IPS-NIHi11 (cell line): ENCODE results near the gene SLC16A7.

ENCODE experiments used
- DNase-seq: peaks from one replicate; pipeline ENCODE4 v3.0.0; 2012; ENCODE audit warnings: mixed read lengths, low spot score

SLC16A7 gene

GRCh38 chr12:59624732-59625460 lies 29.1 kb downstream of the SLC16A7 start:
- no peak for DNase-seq

DNA sequence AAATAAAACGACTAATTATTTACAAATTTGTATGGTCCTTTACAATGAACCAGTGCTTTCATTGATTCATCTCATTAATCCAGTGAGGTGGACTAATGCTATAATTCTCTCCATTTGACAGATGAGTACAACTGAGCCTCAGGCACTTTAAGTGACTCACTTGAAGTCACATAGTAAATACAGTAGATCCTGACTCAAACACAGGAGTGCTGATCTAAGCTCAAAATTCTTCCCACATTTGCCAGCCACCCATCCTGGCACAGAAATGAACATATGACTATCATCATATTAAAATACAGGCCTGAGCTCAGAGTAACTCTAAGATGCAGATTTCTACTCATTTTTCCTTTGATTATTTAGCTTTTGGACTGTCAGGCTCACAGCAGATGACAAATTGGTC lies 30.6 kb downstream of the SLC16A7 start:
- DNase-seq = no peak

GRCh38 chr12:59627582-59627981 lies 31.8 kb downstream of the SLC16A7 start:
- no peak for DNase-seq

DNA sequence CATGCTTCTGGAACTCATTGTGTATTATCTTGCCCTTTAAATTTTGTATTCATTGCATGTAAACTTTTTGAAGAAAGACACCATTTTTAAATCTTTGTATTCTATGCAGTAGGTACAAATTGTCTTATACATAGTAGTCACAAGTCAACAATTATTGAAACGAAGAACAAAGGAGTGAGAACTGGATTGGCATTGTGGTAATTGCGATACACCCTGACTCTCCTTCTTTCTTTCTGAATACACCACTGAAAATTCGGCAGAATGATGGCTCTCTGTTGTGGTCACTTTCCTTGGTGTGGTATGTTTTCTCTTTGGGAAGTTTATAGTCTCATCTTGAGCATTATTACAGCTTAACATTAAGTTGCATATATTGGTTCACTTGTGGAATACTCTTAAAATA lies 34.1 kb downstream of the SLC16A7 start:
- DNase-seq = no peak

DNA sequence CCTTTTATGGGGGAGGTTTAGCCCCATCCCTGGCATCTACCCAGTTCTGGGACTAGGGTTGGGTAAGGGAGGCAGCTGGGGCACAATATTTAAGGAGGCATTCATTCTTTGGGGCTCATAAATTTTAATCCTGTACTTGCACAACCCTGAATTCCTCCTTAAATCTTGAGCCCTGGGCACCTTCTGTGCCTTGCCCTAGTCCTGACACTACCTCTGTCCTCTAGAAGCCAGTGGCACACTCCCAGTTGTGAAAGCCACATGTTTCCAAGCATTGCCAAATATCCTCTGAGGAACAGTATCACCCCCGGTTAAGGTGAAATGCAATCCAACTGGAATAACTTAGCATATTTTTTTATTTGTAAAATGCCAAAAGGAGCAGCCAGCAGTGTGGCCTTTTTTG lies 36.6 kb downstream of the SLC16A7 start:
- no peak for DNase-seq

DNA sequence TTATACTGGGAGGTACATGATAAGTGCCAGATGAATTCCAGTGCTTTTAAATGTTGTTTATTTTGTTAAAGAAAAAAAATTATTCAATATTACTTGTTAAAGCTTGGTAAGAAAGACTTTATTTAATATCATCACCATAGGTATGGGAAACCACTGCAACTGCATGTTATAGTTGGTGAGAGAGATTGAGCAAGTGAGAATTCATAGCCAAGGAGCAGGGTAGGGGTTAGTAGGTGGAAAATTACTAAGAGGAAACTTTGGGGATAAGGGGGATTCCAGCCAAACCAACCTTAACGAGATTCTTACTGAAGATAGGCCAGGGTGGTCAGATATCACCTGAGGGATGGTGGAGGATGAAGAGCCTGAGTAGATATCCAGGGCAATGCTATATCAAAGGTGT lies 38.4 kb downstream of the SLC16A7 start:
- no peak for DNase-seq

- DNase-seq = no peak
Observed at GRCh38 chr12:59636945-59637691, 41.3 kb downstream of the SLC16A7 start.

GRCh38 chr12:59637692-59638070 lies 41.9 kb downstream of the SLC16A7 start:
- DNase-seq = no peak

GRCh38 chr12:59643550-59643949 lies 47.7 kb downstream of the SLC16A7 start:
- DNase-seq = no peak

DNA sequence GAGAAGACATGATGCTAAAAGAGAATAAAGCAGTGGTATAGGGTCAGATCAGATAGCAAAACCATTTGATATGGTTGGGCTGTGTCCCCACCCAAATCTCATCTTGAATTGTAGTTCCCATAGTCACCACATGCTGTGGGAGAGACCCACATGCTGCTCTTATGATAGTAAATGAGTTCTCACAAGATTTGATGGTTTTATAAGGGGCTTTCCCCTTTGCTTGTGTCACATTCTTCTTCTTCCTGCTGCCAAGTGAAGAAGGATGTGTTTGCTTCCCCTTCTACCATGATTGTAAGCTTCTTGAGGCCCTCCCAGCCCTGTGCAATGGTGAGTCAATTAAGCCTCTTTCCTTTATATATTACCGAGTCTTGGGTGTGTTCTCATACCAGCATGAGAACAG lies 49.4 kb downstream of the SLC16A7 start:
- DNase-seq = no peak

DNA sequence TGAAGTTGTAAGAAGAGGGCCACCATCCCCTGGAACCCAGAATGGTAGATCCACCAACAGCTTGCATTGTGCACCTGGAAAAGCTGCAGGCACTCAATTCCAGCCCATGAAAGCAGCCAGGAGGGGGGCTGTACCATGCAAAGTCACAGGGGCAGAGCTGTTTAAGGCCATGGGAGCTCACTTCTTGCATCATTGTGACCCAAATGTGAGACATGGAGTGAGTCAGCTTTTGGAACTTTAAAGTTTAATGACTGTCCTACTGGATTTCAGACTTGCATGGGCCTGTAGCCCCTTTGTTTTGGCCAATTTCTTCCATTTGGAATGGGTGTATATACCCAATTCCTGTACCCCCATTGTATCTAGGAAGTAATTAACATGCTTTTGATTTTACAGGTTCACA lies 50.8 kb downstream of the SLC16A7 start:
- no peak for DNase-seq

DNA sequence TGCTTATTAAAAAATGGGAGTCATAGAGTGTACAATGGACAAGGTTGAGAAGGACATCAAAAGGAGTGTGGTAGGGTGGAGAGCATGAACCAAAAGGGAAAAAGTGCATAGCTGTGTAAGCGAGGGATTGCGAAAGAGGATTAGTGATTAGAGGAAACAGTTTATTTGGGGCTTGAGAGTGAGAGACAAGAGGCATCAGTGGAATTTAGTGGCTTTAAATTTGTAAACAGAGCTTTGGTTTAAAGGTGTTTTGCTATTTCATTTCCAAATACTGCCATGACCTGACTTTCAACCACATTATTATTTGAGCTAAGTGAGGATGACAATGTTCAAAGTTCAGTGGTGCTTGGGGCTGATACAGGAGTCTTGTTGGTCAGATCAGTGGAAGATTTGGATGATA lies 53.4 kb downstream of the SLC16A7 start:
- no peak for DNase-seq

- no peak for DNase-seq
Observed at GRCh38 chr12:59650588-59651228, 54.9 kb downstream of the SLC16A7 start.

- no peak for DNase-seq
Observed at GRCh38 chr12:59651229-59651920, 55.5 kb downstream of the SLC16A7 start.

DNA sequence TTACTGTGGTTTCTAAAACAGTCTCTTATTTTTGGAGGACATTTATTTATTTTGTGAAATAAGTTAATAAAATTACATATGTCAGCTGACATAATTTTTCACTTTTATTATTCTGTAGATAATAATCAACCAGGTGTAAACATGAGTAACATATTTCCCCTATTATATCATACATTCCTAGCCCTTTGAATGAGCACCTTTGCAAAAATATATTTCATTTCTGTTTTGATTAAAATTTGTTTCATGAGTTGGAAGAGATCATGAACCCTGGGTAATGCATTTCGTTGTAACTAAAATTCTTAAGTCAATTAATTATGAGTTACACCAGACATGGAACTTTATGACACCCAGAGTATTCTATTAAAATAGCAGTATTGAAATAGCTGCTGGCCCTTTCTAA lies 56.3 kb downstream of the SLC16A7 start:
- DNase-seq = no peak

GRCh38 chr12:59654061-59654460 lies 58.2 kb downstream of the SLC16A7 start:
- no peak for DNase-seq

- no peak for DNase-seq
Observed at GRCh38 chr12:59657266-59657665, 61.4 kb downstream of the SLC16A7 start.

- no peak for DNase-seq
Observed at GRCh38 chr12:59657711-59658110, 61.9 kb downstream of the SLC16A7 start.

- DNase-seq = no peak
Observed at GRCh38 chr12:59660148-59660547, 64.3 kb downstream of the SLC16A7 start.

DNA sequence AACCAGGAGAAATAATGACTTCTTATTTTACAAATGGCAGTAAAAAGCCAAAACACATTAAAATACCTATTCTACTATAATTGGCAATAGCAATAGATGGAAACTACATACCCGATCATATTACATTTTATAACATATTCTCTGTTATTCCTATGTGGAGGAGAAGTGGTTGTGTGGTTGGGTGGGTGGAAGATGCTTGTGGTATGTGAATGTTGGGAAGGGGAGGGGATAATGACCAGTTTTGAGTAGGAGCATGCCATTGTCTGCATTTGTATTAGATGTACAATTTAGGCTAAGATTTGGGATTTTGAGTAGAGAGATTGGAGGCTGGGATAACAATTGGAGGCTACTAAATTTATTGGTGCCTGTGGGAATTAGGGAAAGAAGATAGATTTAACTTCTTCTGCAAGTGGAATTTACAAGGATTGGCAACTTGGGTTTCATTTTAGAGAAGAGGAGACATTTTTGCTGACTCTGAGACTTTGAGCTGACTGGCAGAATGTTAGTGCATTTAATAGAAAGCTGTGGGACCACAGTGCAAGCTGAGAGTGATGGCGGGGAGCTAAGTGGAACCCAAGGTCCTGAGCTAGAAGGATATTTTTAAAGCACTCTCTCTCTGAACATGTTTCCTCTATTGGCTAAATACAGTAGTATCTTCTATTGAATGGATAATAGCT lies 65.2 kb downstream of the SLC16A7 start:
- no peak for DNase-seq

DNA sequence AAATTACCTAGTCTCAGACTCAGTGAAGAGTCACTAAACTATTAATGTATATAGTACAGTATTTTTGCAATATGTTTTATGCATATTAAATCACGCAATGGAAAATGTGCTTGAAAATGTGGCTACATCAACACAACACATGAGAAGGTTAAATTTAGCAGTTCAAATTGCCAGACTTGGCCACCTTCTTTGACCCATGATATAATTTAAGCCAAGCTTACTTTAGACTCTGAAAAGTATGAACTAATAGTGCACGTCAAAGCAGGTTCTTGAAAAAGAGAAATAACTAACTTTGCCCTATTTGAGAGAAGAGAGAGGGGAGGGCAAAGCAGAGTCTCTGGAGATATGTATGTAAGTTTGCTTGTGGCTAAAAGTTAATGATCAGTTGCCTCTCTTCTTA lies 68.7 kb downstream of the SLC16A7 start:
- DNase-seq = no peak

DNA sequence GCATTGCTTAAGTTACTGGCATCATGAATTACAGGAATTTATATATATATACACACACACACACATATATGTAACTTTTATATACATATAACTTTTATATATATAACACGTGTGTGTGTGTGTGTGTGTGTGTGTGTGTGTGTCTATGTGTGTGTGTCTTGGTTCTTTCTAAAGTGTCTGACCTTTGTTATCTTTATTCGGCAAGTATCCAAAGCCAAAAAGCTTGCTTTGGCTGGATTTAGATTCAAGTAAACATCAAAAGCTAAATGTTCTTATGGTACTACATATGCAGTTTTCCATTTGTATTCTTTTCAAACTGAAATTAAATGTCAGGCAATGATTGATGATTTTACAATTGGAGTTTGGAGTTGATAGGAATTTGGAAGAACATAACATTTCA lies 69.9 kb downstream of the SLC16A7 start:
- no peak for DNase-seq
